ENCODE results near the gene MTCL3.
"Not testable (repeated sequence)": the region's sequence is repeated elsewhere in the genome, so short reads cannot be mapped to it uniquely, and the experiment has no call there.

The MTCL3 gene

DNA sequence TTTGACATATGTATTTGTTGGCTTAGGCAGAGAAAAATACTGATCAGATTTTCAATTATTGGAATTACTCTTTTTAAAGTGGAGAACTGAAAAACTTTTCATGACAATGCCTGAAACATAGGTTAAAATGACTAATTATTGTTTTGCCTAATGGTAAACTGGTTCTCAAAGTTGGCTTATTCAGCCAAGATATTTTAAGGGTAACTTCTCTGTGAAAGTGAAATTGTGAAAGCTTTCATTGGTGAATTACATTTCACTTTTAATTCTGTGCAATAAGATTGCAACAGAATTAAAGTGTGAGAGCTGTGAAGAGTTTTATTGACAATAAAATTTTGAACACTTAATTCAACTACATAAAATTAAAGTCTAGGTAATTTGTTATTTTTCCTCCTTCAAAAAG lies 84.5 kb downstream of the MTCL3 start:
- no peak overlapping the region for H3K4me3 ChIP-seq (ENCODE audit: low read depth, low read length)
- DNase-seq (ENCODE audit: low read depth), result no peak
- TF ChIP-seq, protein P1, sequence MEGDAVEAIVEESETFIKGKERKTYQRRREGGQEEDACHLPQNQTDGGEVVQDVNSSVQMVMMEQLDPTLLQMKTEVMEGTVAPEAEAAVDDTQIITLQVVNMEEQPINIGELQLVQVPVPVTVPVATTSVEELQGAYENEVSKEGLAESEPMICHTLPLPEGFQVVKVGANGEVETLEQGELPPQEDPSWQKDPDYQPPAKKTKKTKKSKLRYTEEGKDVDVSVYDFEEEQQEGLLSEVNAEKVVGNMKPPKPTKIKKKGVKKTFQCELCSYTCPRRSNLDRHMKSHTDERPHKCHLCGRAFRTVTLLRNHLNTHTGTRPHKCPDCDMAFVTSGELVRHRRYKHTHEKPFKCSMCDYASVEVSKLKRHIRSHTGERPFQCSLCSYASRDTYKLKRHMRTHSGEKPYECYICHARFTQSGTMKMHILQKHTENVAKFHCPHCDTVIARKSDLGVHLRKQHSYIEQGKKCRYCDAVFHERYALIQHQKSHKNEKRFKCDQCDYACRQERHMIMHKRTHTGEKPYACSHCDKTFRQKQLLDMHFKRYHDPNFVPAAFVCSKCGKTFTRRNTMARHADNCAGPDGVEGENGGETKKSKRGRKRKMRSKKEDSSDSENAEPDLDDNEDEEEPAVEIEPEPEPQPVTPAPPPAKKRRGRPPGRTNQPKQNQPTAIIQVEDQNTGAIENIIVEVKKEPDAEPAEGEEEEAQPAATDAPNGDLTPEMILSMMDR (IDR thresholded peaks at IDR 0.05; ENCODE audit: insufficient read depth, low read depth, low read length, missing control alignments), result no peak

DNA sequence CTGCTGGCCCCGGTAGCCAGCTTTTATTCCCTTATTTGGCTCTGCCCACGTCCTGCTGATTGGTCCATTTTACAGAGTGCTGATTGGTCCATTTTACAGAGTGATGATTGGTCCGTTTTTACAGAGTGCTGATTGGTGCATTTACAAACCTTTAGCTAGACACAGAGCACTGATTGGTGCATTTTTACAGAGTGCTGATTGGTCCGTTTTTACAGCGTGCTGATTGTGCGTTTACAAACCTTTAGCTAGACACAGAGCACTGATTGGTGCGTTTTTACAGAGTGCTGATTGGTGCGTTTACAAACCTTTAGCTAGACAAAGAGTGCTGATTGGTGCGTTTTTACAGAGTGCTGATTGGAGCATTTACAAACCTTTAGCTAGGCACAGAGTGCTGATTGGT lies 90.6 kb downstream of the MTCL3 start:
- not testable (repeated sequence) for H3K4me3 ChIP-seq (ENCODE audit: low read depth, low read length); DNase-seq (ENCODE audit: low read depth)

DNA sequence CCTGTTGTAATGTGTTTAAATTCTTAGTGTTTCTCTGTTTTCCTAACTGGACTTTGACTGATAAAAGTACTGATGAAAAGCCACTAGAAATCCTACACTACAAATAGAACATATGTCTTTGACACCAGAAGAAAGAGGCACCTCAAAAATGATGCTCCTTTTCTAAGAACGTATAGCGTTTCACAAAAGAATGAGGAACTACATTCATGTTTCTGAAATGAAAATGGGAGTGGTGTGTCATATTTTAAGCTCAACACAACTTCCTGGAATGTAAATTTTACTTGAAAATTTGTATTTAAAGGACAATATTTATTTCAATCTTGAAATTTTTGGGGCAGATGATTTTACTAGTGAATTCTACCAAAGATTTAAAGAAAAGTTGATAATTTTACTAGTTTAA lies 95.2 kb downstream of the MTCL3 start:
- TF ChIP-seq, protein P1 (IDR thresholded peaks at IDR 0.05; ENCODE audit: insufficient read depth, low read depth, low read length, missing control alignments), result no peak
- no peak overlapping the region for H3K4me3 ChIP-seq (ENCODE audit: low read depth, low read length)
- DNase-seq (ENCODE audit: low read depth), result no peak

Data from GM12865 (cell line).